GOT3 (cell line): ENCODE results near the gene CD6.

Experiments
- DNase-seq: peaks from one replicate; lab custom pipeline; 2025; ENCODE audit warnings: mixed read lengths; lab: John Stamatoyannopoulos, UW

The CD6 gene

GRCh38 chr11:61010466-61011228, 39.2 kb downstream of the CD6 start:
- no peak for DNase-seq

GRCh38 chr11:61011229-61011870, 39.9 kb downstream of the CD6 start:
- DNase-seq: no peak

GRCh38 chr11:61011950-61012736, 40.7 kb downstream of the CD6 start:
- no peak for DNase-seq

- no peak for DNase-seq
Observed at GRCh38 chr11:61012737-61013215, 41.3 kb downstream of the CD6 start.

- no peak for DNase-seq
Observed at GRCh38 chr11:61018059-61018458, 46.6 kb downstream of the CD6 start.

- DNase-seq: no peak
Observed at GRCh38 chr11:61019037-61019831, 47.8 kb downstream of the CD6 start.

GRCh38 chr11:61019832-61020405, 48.4 kb downstream of the CD6 start:
- DNase-seq: no peak

- no peak for DNase-seq
Observed at GRCh38 chr11:61020551-61021235, 49.2 kb downstream of the CD6 start.

- DNase-seq: no peak
Observed at GRCh38 chr11:61021661-61022212, 50.3 kb downstream of the CD6 start.

GRCh38 chr11:61022311-61023085, 51.0 kb downstream of the CD6 start:
- no peak for DNase-seq

- DNase-seq: no peak
Observed at GRCh38 chr11:61023086-61023965, 51.8 kb downstream of the CD6 start.

GRCh38 chr11:61023966-61024295, 52.5 kb downstream of the CD6 start:
- no peak for DNase-seq

- DNase-seq: no peak
Observed at GRCh38 chr11:61024938-61025820, 53.7 kb downstream of the CD6 start.

GRCh38 chr11:61025821-61026120, 54.3 kb downstream of the CD6 start:
- no peak for DNase-seq

- no peak for DNase-seq
Observed at GRCh38 chr11:61026121-61027031, 54.9 kb downstream of the CD6 start.

GRCh38 chr11:61027141-61027840, 55.8 kb downstream of the CD6 start:
- no peak for DNase-seq
